Superior temporal gyrus (tissue), 1 donor: ENCODE results near the gene ZNHIT2.

Experiments used
- DNase-seq: peaks from one replicate; pipeline ENCODE4 v3.0.0-alpha.2; 2016; ENCODE audit errors: extremely low spot score

ZNHIT2 gene

DNA sequence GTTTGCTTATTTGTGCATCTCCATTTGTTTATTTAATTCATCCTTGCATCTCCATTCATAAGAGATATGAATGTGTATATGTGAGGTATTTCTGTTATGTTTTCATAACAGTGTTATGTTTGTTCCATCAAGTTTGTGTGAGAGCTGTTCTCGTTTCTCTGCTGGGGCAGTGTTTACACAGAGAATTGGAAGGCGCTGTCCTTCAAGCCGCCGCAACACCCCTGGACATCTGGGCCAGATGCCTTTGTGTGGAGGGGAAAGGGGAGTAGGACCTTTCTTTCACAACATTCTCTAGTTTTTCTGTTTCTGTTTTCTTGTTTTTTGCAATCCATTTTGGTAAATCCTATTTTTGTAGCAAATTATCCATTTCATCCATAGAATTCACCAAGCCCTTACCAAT is 12.9 kb downstream of the ZNHIT2 start:
- DNase-seq: peak; percentile 46

DNA sequence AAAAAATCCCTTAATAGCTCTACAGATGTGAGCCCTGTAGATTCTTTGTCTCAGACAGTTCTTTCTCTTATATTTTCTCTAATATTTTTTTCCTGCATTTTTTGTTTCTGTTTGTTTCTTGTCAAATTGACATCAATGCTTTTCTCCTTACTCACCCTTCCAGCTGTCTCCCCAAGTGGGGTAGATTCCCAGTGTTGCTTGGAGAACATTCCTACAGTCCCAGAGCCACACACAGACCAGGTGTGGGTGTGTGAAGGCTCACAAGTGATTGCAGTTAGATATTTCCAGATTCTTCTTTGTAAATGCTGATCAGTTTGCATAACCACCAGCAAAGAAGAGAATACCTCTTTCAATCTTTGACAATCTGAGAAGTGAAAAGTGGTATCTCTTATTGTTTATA is 14.0 kb downstream of the ZNHIT2 start:
- no peak for DNase-seq

DNA sequence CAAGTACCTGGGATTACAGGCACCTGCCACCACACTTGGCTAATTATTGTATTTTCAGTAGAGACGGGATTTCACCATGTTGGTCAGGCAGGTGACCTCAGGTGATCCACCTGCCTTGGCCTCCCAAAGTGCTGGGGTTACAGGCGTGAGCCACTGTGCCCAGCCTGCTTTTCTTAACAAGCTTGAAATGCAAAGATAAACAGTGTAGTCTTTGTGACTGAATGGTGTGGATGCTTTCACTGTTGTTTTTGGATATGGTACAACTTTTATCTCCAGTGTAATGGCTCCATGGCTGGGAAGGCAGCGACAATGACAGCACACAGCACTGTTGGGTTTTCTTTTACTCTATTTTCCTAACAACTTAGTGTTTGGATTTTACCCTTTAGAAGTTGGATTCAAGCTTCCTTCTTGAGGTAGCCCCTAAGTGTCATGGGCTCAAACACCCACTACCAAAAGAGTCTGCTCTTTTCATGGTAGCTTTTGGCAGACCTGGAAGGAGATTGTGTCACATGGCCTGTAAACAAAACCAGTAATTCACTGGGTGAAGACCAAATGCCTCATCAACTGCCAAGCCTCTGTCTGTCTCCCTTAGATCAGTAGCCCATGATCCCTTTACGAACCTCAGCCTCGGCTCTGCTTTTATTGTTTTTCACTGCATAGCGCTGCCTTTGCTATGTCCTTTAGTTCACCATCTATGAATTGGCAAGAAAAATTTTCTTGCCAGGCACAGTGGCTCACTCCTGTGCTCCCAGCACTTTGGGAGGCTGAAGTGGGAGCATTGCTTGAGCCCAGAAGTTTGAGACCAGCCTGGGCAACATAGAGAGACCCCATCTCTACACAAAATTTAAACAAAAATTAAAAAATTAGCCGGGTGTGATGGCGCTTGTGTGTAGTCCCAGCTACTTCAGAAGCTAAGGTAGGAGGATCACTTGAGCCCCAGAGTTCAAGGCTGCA is 15.1 kb downstream of the ZNHIT2 start:
- DNase-seq: peak; percentile 88

DNA sequence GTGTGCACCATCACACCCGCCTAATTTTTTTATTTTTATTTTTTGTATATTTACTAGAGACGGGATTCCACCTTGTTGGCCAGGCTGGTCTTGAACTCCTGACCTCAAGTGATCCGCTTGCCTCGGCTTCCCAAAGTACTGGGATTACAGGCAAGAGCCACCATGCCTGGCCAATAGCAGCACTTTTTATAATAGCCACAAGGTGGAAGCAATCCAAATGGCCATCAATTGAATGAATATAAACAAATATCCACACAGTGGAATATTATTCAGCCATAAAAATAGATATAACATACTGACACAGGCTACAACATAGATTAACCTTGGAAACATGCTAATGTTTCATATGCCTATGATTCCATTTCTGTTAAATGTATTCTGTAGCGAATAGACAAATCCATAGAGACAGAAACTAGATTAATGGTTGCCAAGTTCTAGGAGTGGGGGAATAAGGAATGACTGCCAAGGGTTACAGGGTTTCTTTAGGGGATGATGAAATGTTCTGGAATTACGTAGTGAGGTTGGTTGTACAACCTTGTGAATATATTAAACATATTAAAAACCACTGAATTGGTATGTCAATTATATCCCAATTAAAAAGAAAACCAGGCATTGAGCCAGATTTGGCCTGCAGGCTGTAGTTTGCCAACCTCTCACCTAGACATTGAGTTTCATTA is 16.7 kb downstream of the ZNHIT2 start:
- no peak for DNase-seq

DNA sequence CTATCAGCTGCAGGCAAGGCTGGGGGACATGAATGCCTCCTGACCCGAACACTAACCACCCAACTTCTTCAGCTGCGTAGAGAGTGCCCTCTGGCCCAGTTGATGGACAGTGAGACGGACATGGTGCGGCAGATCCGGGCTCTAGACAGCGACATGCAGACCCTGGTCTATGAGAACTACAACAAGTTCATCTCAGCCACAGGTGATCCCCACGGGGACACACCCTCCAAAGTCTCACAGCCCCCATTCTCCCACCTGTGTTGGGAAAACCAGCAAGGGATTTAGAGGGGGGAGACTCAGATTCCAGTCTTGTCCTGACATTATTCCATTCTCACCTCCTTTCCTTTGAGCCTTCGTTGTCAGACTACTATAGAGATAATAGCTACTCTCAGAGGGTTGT is 20.6 kb downstream of the ZNHIT2 start:
- DNase-seq: no peak

DNA sequence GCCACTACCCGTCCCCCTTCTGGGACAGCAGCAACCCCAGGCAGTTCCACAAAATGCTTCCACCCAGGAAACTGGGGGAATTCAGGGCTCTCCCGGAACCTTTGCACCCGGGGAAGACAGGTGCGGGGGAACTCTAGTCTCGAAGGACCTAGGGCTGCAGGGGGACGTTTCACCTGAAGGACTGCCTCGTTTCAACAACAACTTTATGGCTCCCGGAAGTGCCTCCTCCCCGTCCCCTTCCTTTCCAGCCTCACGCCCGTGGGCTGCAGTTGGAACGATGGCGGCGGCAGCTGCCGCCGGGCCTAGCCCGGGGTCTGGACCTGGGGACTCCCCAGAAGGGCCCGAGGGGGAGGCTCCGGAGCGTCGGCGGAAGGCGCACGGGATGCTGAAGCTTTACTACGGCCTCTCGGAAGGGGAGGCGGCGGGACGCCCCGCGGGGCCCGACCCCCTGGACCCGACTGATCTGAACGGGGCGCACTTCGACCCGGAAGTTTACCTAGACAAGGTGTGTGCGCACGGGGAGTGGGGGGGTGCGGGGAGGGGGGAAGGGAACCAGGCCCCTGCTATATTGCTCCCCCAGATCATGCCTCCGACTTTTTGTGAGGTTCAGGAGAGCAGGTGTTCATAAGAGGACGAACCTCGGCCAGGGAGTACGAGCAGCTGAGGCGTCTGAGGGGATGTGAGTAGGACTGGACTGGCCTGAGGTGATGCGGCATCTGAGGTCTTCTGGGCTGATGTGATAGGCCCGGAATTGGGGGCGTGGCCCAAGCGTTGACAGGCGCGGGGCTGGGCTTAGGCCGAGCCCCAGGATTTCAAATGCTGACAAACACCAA is 21.3 kb downstream of the ZNHIT2 start, which contains the start of gene VPS51:
Gene VPS51, plus strand, starts transcription at position 241 of the 833 bp plus-strand sequence. Its CDS starts 37 bp downstream, at position 278.
- peak; percentile 92 for DNase-seq

DNA sequence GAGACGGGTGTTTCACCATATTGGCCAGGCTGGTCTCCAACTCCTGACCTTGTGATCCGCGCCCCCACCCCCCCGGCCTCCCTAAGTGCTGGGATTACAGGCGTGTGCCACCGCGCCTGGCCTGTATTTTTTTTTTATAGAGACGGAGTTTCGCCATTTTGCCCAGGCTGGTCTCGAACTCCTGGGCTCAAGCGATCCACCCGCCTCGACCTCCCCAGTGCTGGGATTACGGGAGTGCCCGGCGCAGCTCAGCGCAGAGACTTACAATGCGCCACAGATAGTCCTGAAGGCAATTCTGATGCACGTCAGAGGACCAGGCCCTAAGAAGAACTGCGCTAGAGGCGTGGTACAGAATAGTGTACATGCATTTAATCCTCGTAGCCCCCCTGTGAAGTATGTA is 22.1 kb downstream of the ZNHIT2 start:
- DNase-seq: no peak

DNA sequence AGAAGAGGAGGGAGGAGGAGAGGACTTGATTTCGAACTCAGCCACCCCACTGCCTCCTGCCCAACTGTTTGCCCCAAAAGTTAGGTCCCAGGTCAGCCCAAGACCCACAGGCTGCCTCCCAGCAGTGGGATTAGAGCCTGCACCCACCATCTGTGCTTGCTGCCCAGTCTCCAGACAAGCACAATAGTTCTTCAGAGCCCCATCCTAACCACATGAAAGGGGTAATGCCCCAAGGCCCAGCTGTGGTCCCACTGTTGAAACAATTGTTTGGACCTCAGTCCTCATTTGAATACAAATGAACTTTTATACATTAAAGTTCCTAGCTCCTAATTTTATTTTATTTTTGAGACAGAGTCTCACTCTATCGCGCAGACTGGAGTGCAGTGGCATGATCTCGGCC is 26.9 kb downstream of the ZNHIT2 start:
- DNase-seq: peak; percentile 77

DNA sequence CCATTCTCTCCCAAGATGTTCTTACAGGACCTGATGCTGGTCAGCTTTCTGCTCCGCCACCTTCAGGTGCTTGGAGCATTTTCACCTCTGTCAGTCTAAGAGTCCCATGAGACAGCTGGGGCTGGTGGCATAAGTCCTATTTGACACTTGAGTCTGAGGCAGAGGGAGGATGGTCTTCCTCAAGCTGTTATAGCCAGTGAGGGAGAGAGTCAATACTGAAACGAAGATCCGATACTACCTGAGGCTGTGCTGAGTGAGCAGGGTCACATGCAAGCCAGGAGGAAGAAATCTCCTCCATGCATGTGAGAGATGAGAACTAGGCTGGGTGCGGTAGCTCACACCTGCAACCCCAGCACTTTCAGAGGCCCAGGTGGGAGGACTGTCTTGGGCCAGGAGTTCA is 27.9 kb downstream of the ZNHIT2 start:
- DNase-seq: no peak

DNA sequence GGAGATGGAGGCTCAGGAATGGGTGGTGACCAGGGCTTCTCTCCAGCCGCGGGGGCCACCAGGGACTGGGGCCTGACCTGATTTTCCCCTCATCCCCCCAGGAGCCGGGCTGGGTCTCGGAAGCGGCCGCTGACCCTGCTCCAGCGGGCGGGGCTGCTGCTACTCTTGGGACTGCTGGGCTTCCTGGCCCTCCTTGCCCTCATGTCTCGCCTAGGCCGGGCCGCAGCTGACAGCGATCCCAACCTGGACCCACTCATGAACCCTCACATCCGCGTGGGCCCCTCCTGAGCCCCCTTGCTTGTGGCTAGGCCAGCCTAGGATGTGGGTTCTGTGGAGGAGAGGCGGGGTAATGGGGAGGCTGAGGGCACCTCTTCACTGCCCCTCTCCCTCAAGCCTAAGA is 29.7 kb downstream of the ZNHIT2 start:
- no peak for DNase-seq

DNA sequence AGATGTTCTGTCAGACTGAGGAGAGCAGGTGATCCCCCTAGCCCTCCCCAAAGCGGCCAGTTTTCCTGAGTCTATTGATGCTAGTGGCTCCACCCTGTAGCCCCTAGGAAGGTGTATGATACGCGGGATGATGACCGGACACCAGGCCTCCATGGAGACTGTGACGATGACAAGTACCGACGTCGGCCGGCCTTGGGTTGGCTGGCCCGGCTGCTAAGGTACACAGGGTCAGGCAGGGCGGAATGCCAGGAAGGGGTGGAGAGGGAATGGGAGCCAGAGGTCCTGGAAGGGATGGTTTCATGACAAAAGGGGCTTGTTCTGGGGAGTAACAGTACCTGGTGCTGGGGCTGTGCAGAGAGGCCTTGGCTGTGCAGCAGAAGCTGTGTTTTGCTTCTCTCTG is 30.3 kb downstream of the ZNHIT2 start:
- DNase-seq: no peak

DNA sequence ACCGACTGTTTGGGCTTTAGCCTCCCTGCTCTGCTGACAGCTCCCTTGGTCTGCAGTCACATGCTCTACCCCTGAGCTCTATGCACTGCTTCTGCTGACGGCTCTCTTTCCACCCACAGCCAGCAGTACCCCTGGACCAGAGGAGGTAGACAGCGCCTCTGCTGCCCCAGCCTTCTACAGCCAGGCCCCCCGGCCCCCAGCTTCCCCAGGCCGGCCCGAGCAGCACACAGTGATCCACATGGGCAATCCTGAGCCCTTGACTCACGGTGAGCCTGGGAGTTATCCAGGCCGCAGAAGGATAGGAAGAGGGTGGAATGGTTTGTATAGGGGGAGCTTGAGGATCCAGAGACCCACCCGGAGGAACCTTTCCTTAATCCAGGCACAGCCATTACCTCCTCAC is 30.7 kb downstream of the ZNHIT2 start:
- DNase-seq: no peak

DNA sequence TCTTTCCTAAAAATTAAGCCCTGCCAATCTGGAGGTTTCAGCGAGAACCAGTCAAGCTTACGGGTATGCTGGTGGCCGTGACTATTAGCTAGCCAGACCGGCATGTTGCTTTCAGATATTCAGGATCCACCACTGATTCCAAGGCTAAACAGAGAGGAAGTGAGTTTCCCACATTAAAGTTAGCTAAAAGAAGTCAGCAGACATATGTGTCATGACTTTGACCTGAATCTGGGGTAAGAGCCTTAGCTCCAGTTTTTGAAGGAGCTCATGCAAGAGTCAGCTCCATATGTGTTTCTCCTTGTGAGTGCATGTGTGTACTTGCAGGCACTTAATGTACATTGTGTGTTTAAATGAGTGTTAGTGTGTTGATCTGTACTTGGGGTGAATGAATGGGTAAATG is 32.1 kb downstream of the ZNHIT2 start:
- DNase-seq: no peak

DNA sequence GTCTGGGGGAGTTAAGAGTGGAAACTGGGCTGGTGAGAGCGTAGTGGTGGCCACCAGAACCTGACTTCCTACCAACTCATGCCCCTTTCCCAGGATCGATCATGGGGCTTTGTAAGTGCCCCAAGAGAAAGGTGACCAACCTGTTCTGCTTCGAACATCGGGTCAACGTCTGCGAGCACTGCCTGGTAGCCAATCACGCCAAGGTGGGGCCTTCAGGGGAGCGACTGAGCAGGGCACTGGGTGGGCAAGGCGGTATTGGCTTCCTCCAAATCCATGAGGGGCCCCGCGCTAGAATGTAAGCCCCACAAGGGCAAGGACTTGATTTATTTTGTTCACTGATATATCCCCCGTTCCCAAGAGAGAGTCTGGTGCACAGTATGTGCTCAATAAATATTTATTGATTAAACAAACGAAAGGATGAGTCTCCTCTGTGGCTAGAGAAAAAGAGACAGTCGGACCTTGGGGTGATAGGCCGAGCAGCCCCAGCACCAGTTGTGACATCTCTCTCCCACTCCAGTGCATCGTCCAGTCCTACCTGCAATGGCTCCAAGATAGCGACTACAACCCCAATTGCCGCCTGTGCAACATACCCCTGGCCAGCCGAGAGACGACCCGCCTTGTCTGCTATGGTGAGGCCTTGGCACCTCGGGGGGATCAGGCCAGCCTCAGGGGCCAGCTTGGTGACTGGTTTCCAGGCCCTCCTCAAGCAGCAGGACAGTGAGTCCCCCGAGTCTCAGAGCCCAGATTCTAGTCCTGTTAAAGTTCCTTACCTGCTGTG is 32.7 kb downstream of the ZNHIT2 start:
- no peak for DNase-seq

DNA sequence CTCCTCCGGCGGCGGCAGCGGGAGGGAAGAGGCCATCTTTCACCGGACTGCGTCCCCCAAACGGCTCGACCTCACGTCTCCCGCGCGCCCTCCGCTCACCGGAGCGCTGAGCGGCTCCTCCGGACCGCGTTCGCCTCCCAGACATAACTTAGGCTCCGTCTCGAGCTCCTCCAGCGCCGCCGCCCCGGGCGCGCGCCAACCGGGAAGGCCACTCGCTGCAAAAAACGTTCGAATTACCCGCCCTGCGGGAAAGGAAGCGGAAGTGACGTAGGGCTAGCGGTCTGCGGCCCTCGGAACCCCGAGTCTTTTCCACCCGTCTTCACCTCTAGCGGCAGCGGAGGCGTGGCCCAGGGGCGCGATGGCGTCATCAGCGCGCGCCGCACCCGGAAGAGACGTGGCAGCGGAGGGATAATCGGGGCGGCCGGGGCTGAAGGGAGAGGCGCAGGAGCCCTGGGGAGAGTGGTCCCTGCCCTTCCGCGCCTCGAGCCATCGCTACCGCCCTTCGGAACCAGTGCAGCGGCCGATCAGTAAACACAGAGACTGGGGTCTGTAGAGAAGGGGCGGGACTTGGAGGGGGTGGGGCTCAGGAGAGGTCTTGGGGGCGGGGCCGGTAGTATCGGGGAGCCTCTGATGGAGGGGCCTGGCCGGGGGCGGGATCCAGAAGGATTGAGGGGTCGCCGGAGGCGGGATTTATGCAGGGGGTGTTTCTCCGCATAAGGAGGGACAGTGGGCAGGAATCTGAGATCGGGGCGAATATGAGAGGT is 33.5 kb downstream of the ZNHIT2 start, which contains the start of the genes CDCA5 and ZFPL1:
Gene CDCA5, minus strand, starts transcription at position 207 of the 764 bp plus-strand sequence. Its CDS starts 62 bp downstream, at position 145.
Gene ZFPL1, plus strand, starts transcription at position 389 of the 764 bp plus-strand sequence. CDS start 477 bp downstream, outside the sequence.
- peak; percentile 98 for DNase-seq

DNA sequence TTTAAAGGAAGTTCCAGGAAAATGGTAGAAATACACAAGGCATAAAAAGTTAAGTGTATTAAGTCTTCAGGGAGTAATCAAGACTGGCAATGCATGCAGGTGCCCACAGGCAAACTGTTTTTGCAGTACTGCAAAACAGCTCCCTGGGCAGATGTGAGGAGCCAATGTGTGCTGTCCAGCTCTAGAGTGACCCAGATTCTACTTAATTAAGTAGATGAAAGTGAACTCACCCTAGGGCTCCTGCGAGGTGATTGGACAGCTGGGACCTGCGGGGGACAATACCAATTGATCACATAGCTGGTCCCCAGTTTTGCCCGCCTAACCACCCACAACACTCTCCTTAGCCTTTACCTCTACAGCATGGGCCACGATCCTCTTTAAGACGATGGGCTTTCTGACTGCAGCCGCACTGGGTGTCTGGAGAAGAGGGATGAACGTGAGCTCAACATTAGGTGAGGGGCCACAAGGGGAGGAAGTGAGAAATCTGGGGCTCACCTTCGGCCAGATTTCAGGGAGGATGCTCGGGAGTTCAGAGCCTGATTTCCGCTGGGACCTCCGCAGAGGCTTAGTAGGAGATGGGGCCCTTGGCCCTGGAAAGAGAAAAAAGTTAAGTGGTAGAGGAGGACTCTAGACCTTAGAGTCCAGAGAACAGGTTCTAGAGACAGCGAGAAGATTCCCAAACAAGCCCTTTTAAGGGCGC is 34.2 kb downstream of the ZNHIT2 start:
- no peak for DNase-seq

DNA sequence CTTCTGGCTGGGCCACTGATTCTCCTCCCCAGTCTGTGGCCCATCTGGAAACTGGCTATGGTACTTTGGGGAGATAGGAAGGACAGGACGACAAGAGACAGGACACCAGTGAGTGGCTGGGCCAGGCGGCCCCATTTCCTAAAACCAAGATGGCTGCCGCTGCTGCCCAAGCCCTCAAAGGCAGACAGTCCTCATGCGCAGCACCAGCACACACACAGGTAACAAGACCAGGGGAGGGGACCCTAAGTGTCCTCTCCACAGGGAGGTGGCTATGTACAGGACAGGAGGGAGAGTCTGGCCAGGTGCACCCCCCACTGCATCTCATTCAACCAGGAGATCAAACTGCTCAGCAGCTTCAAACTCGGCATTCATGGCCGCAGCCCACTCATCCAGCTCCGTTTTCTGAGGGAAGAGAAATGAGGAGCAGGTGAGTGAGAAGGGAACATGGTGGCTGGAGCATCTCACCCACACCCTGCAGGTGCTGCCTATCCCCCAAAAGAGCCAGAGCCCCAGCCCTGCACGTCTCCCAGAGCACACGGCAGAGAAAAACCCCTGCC is 38.6 kb downstream of the ZNHIT2 start:
- no peak for DNase-seq

DNA sequence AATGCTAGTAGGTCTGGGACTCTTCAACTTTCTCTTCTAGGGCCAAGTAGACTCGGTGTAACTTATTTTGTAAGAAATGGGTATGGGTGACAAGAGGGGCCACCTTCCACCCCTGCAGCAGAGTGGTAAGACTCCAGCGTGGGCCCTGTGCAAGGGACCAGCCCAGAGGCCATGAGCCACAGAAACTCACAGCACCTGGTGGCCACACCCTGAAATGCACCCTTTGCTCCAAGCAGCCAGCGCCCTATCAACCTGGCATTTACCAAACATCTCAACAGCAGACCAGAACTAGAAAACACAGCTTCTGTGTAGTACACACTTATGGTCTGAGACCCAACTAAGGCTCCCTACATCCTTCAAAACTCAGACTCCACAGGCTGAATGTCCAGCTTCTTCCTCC is 39.4 kb downstream of the ZNHIT2 start:
- DNase-seq: no peak

DNA sequence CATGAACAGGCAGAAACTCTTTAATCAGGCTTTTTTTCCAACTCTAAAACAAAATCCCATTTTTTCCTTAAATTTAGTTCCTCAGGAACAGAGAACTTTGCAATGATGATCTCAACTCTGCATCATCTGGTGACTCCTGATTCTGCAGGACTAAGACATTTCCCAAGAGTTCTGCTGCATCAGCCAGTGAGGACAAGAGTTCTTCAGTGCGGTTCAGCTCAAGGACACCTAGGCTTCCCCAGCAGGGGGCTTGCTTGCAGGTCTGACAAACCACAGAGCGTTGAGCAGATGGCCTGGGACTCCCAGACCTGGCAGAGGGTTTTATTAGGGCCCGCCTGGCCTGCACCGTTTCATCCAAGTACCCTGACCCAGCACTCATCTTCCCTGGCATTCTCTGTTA is 40.0 kb downstream of the ZNHIT2 start:
- no peak for DNase-seq
